Fibroblast of mammary gland (primary cell): Measurements from ENCODE around the gene ATXN1.
"Not testable (repeated sequence)": the region's sequence is repeated elsewhere in the genome, so short reads cannot be mapped to it uniquely, and the experiment has no call there.

Experiments used
- DNase-seq: peaks from one replicate; pipeline ENCODE4 v3.0.0-alpha.2; 2010; ENCODE audit warnings: low read depth
- H3K4me3 ChIP-seq: 2 replicates; pipeline ENCODE4 v1.5.1; 2011; ENCODE audit warnings: low read depth, mild to moderate bottlenecking, low read length, moderate library complexity; ENCODE audit not compliant: control insufficient read depth
- CTCF ChIP-seq: conservative IDR thresholded peaks from 2 replicates; pipeline ENCODE4 v1.5.1; 2011; ENCODE audit warnings: low read depth, low read length, inconsistent platforms; ENCODE audit not compliant: control insufficient read depth, insufficient read depth

ATXN1 gene

GRCh38 chr6:16544521-16544920, 216.7 kb downstream of the ATXN1 start:
- no peak overlapping the region for H3K4me3 ChIP-seq
- DNase-seq = no peak
- no peak for TF ChIP-seq CTCF

GRCh38 chr6:16544006-16544405, 217.3 kb downstream of the ATXN1 start:
- H3K4me3 ChIP-seq = no peak overlapping the region
- no peak for TF ChIP-seq CTCF
- peak; percentile 54 for DNase-seq

GRCh38 chr6:16543521-16543920, 217.7 kb downstream of the ATXN1 start:
- TF ChIP-seq CTCF = no peak
- no peak for DNase-seq
- no peak overlapping the region for H3K4me3 ChIP-seq

GRCh38 chr6:16542070-16542469, 219.2 kb downstream of the ATXN1 start:
- no peak overlapping the region for H3K4me3 ChIP-seq
- TF ChIP-seq CTCF = no peak
- no peak for DNase-seq

- no peak overlapping the region for H3K4me3 ChIP-seq
- no peak for DNase-seq
- TF ChIP-seq CTCF = no peak
These were observed 220.2 kb downstream of the ATXN1 start for GRCh38 chr6:16540804-16541752.

- H3K4me3 ChIP-seq, DNase-seq: not testable (repeated sequence)
These were observed 220.9 kb downstream of the ATXN1 start for GRCh38 chr6:16540383-16540782.

GRCh38 chr6:16539086-16539931, 222.0 kb downstream of the ATXN1 start:
- TF ChIP-seq CTCF = no peak
- H3K4me3 ChIP-seq = no peak overlapping the region
- no peak for DNase-seq
